Measurements from ENCODE around the gene CD6.
A peak's percentile ranks its signal among the peaks of the same experiment; 100 is the strongest.

Gene CD6

DNA sequence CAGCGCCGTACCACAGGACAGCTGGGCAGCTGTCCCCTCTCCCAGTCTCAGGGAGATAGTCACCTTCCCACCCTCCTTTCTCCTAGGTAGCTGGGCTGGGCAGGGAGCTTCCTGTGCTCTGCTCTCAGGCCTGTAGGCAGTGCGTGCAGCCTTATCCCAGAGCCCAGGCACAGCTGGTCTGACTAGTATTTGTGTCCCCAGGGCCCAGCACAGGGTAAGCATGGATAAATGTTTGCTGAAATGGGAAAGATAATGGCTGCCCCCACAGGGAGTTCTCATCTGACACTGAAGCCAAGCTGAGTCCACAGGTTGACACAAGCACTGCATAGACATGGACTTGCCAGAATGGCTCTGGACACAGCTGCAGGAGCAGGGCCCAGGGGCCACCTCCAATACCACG lies 29.3 kb upstream of the CD6 start:
- DNase-seq (ENCODE audit: extremely low spot score): no peak
- TF ChIP-seq BHLHE40 (IDR thresholded peaks at IDR 0.05; ENCODE audit: borderline replicate concordance) (no peak), ZNF384 (IDR thresholded peaks at IDR 0.05) (no peak), SUZ12 (IDR thresholded peaks at IDR 0.05) (no peak)
- POLR2A ChIA-PET: interaction anchor here (1.6 kb wide), 1 partner anchor 37 kb away, joined by 3 read pairs; no protein-coding TSS in a partner anchor
- CTCF ChIA-PET: no interaction called here

DNA sequence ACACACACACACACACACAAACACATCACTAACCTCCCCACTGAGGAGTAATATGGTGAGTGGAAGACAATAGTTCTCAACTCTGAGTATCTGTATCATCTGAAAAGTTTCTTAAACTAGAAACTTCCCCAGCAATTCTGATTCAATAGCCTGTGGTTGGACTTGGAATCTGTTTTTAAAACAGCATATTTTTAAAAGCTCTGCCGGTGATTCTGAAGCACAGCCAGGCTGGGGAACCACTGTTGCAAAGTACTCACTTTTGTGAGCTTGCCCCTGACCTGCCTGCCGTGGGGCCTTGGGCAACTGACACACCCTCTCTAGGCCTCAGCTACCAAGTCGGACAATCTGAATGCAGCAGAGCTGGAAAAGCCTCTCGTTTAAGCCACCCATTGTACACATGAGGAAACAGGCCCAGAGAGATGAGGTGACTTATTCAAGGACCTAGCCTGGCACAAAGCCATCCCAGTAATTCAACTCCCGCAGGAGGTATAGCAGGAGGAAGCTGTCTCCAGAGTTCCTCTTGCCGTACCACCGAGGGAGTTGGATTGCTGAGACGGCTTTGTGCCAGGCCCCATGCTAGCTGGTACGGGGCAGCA lies 28.4 kb upstream of the CD6 start:
- DNase-seq (ENCODE audit: extremely low spot score): no peak
- TF ChIP-seq PKNOX1 (IDR thresholded peaks at IDR 0.05): no peak
- no peak for TF ChIP-seq NFRKB (IDR thresholded peaks at IDR 0.05)
- TF ChIP-seq BHLHE40 (IDR thresholded peaks at IDR 0.05; ENCODE audit: borderline replicate concordance): no peak
- no peak for TF ChIP-seq LEF1 (IDR thresholded peaks at IDR 0.05; ENCODE audit: borderline replicate concordance)
- no peak for TF ChIP-seq SUZ12 (IDR thresholded peaks at IDR 0.05)
- TF ChIP-seq L3MBTL2 (conservative IDR thresholded peaks at IDR 0.05): no peak
- no peak for TF ChIP-seq ARNT (IDR thresholded peaks at IDR 0.05)
- no peak for TF ChIP-seq CTBP1 (IDR thresholded peaks at IDR 0.05; ENCODE audit: borderline replicate concordance)
- TF ChIP-seq HDGF (IDR thresholded peaks at IDR 0.05; ENCODE audit: borderline replicate concordance): no peak
- TF ChIP-seq FOXM1 (IDR thresholded peaks at IDR 0.05; ENCODE audit: borderline replicate concordance): no peak
- TF ChIP-seq SP1 (IDR thresholded peaks at IDR 0.05): no peak
- no peak for TF ChIP-seq ELF4 (IDR thresholded peaks at IDR 0.05)
- TF ChIP-seq FOXK2 (IDR thresholded peaks at IDR 0.05): no peak
- TF ChIP-seq ZNF384 (IDR thresholded peaks at IDR 0.05): no peak
- no peak for TF ChIP-seq TARDBP (IDR thresholded peaks at IDR 0.05)
- no peak for TF ChIP-seq FOXA1 (IDR thresholded peaks at IDR 0.05)
- ChIA-PET POLR2A (interaction anchor here (1.6 kb wide), 1 partner anchor 38 kb away, joined by 3 read pairs; no protein-coding TSS in a partner anchor), CTCF (no interaction called here)

DNA sequence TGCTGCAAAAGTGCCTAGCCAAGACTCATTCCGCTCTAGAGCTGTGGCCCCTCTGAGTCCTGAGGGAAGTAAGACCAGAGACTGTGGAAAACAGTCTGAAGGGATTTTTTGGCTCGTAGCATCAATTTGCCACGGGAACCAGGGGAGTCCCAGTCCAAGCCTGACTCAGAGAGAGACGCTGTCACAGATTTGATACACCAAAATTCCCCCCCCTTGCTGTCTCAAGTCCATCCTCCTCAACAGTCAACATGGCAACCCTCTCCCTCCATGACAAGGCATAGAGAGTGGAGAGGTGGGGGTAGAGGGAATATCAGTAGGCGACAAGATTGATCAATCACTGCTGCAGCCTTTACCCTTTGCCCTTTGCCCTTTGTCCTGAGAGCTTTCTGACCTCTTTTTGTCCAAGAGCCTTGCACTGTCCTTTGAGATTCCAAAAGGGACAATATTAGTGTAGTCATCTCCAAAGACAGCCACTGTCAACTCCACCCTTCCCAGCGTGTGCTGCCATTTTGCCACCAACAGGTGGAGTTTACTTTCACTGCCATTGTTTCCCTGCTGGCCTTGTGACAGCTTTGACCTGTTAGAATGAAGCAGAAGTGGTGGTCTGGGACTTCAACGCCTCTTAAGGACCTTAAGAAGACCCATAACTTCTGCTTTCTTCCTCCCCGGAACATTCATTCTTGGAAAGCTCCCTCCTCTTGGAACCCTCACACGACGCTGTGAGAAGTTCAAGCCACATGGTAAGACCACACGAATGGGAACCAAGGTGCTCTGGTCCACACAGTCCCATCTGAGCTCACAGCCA lies 26.8 kb upstream of the CD6 start:
- ChIA-PET POLR2A (interaction anchor here (0.8 kb wide), 1 partner anchor 31 kb away, joined by 3 read pairs; the partner anchor contains the start of gene TMEM109), CTCF (no interaction called here)
- DNase-seq (ENCODE audit: extremely low spot score): peak; percentile 25
- TF ChIP-seq ELF4 (IDR thresholded peaks at IDR 0.05) (no peak), L3MBTL2 (conservative IDR thresholded peaks at IDR 0.05) (no peak), TARDBP (IDR thresholded peaks at IDR 0.05) (no peak), NFRKB (IDR thresholded peaks at IDR 0.05) (no peak), ZNF384 (IDR thresholded peaks at IDR 0.05) (no peak), FOXK2 (IDR thresholded peaks at IDR 0.05) (no peak), FOXM1 (IDR thresholded peaks at IDR 0.05; ENCODE audit: borderline replicate concordance) (no peak), PKNOX1 (IDR thresholded peaks at IDR 0.05) (no peak), CTBP1 (IDR thresholded peaks at IDR 0.05; ENCODE audit: borderline replicate concordance) (no peak), FOXA1 (IDR thresholded peaks at IDR 0.05) (no peak), ARNT (IDR thresholded peaks at IDR 0.05) (no peak), SP1 (IDR thresholded peaks at IDR 0.05) (no peak)

DNA sequence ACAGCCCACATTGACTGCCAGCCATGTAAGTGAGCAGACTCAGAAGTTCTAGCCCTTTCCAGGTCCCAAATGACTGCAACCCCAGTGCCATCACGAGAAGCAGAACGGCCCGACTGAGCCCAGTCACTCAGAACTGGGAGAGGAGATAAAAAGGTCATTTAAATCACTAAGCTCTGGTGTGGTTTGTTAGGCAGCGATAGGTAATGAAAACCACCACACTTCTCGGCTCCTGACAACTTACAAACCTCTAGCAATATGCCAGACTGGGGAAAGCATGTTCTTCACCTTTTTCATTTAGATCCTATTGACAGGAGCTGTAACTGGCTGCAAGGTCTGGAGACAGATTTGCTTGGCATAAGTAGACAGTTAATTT lies 26.2 kb upstream of the CD6 start:
- TF ChIP-seq LEF1 (IDR thresholded peaks at IDR 0.05; ENCODE audit: borderline replicate concordance) (no peak), TARDBP (IDR thresholded peaks at IDR 0.05) (no peak), PKNOX1 (IDR thresholded peaks at IDR 0.05) (no peak), NFRKB (IDR thresholded peaks at IDR 0.05) (no peak), L3MBTL2 (conservative IDR thresholded peaks at IDR 0.05) (no peak), ZNF384 (IDR thresholded peaks at IDR 0.05) (no peak), SP1 (IDR thresholded peaks at IDR 0.05) (no peak), FOXA1 (IDR thresholded peaks at IDR 0.05) (no peak), ELF4 (IDR thresholded peaks at IDR 0.05) (no peak), ARNT (IDR thresholded peaks at IDR 0.05) (no peak), SUZ12 (IDR thresholded peaks at IDR 0.05) (no peak), CTBP1 (IDR thresholded peaks at IDR 0.05; ENCODE audit: borderline replicate concordance) (no peak), HDGF (IDR thresholded peaks at IDR 0.05; ENCODE audit: borderline replicate concordance) (no peak)
- POLR2A ChIA-PET: no interaction called here
- CTCF ChIA-PET: interaction anchor here (0.5 kb wide), 1 partner anchor 97 kb away, joined by 3 read pairs; no protein-coding TSS in a partner anchor
- DNase-seq (ENCODE audit: extremely low spot score): no peak

GRCh38 chr11:60946601-60947264 lies 24.7 kb upstream of the CD6 start:
- CTCF ChIA-PET: no interaction called here
- TF ChIP-seq SP1 (IDR thresholded peaks at IDR 0.05): no peak
- no peak for TF ChIP-seq FOXK2 (IDR thresholded peaks at IDR 0.05)
- TF ChIP-seq FOXM1 (IDR thresholded peaks at IDR 0.05; ENCODE audit: borderline replicate concordance): no peak
- no peak for TF ChIP-seq BHLHE40 (IDR thresholded peaks at IDR 0.05; ENCODE audit: borderline replicate concordance)
- TF ChIP-seq LEF1 (IDR thresholded peaks at IDR 0.05; ENCODE audit: borderline replicate concordance): no peak
- no peak for TF ChIP-seq HDGF (IDR thresholded peaks at IDR 0.05; ENCODE audit: borderline replicate concordance)
- TF ChIP-seq TARDBP (IDR thresholded peaks at IDR 0.05): no peak
- TF ChIP-seq PKNOX1 (IDR thresholded peaks at IDR 0.05): no peak
- no peak for TF ChIP-seq FOXA1 (IDR thresholded peaks at IDR 0.05)
- TF ChIP-seq ARNT (IDR thresholded peaks at IDR 0.05): no peak
- no peak for TF ChIP-seq CTBP1 (IDR thresholded peaks at IDR 0.05; ENCODE audit: borderline replicate concordance)
- no peak for DNase-seq (ENCODE audit: extremely low spot score)
- POLR2A ChIA-PET: no interaction called here
